Measurements from ENCODE around the gene EBLN2. TPM values are rescaled to one million over a fixed set of nuclear protein-coding genes. Genes with fewer than 3 reads are reported as not detected.
"Not testable (repeated sequence)": the region's sequence is repeated elsewhere in the genome, so short reads cannot be mapped to it uniquely, and the experiment has no call there.

The EBLN2 gene
- total RNA-seq, 2 donors from 2014 or later, result 3.1 to 4.0 TPM

- no peak for TF ChIP-seq CTCF (IDR thresholded peaks at IDR 0.05)
- Histone ChIP-seq H3K27ac (no peak overlapping the region), H3K9me3 (no peaks in the 10 kb centered on the region), H3K4me3 (no peak overlapping the region), H3K36me3 (no peaks in the 10 kb centered on the region), H3K27me3 (no peaks in the 10 kb centered on the region), H3K9ac (ENCODE audit: low read depth in 2 of 2, low read length in 2 of 2) (no peak overlapping the region), H3K4me1 (peaks cover 8% of the 10 kb centered on the region)
- intact Hi-C loops (cut with DNase I), result loop anchor here (5.0 to 10.0 kb wide), 2 partner anchors 119 to 212 kb away; partner anchors contain the start of gene SHQ1
- DNase-seq, result no peak
Measured at GRCh38 chr3:73056845-73057150, 4.7 kb upstream of the EBLN2 start.

GRCh38 chr3:73060302-73060723 lies 1.1 kb upstream of the EBLN2 start:
- intact Hi-C loops (cut with DNase I), result no loop called here
- no peak overlapping the region for H3K4me3 ChIP-seq
- no peaks in the 10 kb centered on the region for H3K27me3 ChIP-seq
- H3K36me3 ChIP-seq, result peaks cover 6% of the 10 kb centered on the region
- no peak for DNase-seq
- TF ChIP-seq CTCF (IDR thresholded peaks at IDR 0.05), result no peak
- H3K27ac ChIP-seq, result no peak overlapping the region
- H3K9ac ChIP-seq (ENCODE audit: low read depth in 2 of 2, low read length in 2 of 2), result no peak overlapping the region
- peaks cover 8% of the 10 kb centered on the region for H3K4me1 ChIP-seq
- H3K9me3 ChIP-seq, result no peaks in the 10 kb centered on the region

GRCh38 chr3:73066243-73066642 lies 4.8 kb downstream of the EBLN2 start:
- H3K27ac ChIP-seq; H3K27me3 ChIP-seq; H3K4me3 ChIP-seq; H3K36me3 ChIP-seq; H3K9ac ChIP-seq (ENCODE audit: low read depth in 2 of 2, low read length in 2 of 2); H3K4me1 ChIP-seq; intact Hi-C loops (cut with DNase I); DNase-seq; H3K9me3 ChIP-seq: not testable (repeated sequence)

GRCh38 chr3:73068419-73068818 lies 7.0 kb downstream of the EBLN2 start:
- no peaks in the 10 kb centered on the region for H3K36me3 ChIP-seq
- no peak for TF ChIP-seq CTCF (IDR thresholded peaks at IDR 0.05)
- intact Hi-C loops (cut with DNase I), result no loop called here
- H3K9ac ChIP-seq (ENCODE audit: low read depth in 2 of 2, low read length in 2 of 2), result no peak overlapping the region
- no peak overlapping the region for H3K4me3 ChIP-seq
- H3K27me3 ChIP-seq, result no peaks in the 10 kb centered on the region
- DNase-seq, result no peak
- H3K9me3 ChIP-seq, result no peaks in the 10 kb centered on the region
- no peak overlapping the region for H3K27ac ChIP-seq
- H3K4me1 ChIP-seq, result no peaks in the 10 kb centered on the region

GRCh38 chr3:73069187-73069586 lies 7.7 kb downstream of the EBLN2 start:
- no peak for DNase-seq
- intact Hi-C loops (cut with DNase I), result no loop called here
- TF ChIP-seq CTCF (IDR thresholded peaks at IDR 0.05), result no peak

GRCh38 chr3:73069775-73070444 lies 8.5 kb downstream of the EBLN2 start:
- Histone ChIP-seq H3K27me3 (no peaks in the 10 kb centered on the region), H3K4me3 (no peak overlapping the region), H3K36me3 (no peaks in the 10 kb centered on the region), H3K4me1 (no peaks in the 10 kb centered on the region), H3K9me3 (no peaks in the 10 kb centered on the region), H3K9ac (ENCODE audit: low read depth in 2 of 2, low read length in 2 of 2) (no peak overlapping the region), H3K27ac (no peak overlapping the region)
- intact Hi-C loops (cut with DNase I), result no loop called here
- DNase-seq, result no peak
- no peak for TF ChIP-seq CTCF (IDR thresholded peaks at IDR 0.05)

More at GRCh38 chr3:73069187-73069586, 7.7 kb downstream of the EBLN2 start:
- Histone ChIP-seq H3K27me3 (no peaks in the 10 kb centered on the region), H3K9ac (ENCODE audit: low read depth in 2 of 2, low read length in 2 of 2) (no peak overlapping the region), H3K36me3 (no peaks in the 10 kb centered on the region), H3K27ac (no peak overlapping the region), H3K4me1 (no peaks in the 10 kb centered on the region), H3K4me3 (no peak overlapping the region), H3K9me3 (no peaks in the 10 kb centered on the region)
